ENCODE measurements around the gene SFMBT1. TPM values are rescaled to one million over a fixed set of nuclear protein-coding genes. Genes with fewer than 3 reads are reported as not detected.

The SFMBT1 gene
- total RNA-seq, 1 experiment from 2014 or later, result 14.3 TPM

DNA sequence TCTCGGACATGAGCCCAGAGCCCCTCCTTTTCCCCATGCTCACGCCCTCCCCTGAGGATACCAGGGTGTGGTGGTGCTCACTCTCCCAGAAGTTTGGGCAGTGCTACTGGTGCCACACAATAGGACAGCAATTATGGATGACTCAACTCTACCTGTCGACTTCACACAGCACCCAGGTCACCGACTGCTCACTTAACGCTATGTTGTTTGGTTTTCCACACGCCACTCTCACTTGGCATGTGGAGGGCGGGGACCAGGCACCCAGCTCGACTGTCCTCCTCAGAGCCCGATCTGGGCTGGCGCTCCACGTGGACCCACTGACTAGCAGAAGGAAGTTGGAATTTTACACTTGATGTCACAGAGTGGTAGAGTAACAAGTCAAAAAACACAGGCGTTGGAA is 179.4 kb downstream of the SFMBT1 start:
- POLR2A ChIA-PET (ENCODE audit: unreplicated experiment), result no interaction called here
- CTCF ChIA-PET, result interaction anchor here (0.6 kb wide), 1 partner anchor 452 kb away, joined by 8 read pairs; no protein-coding TSS in a partner anchor
- no TSS peak for BruUV-seq (replicated peaks)

DNA sequence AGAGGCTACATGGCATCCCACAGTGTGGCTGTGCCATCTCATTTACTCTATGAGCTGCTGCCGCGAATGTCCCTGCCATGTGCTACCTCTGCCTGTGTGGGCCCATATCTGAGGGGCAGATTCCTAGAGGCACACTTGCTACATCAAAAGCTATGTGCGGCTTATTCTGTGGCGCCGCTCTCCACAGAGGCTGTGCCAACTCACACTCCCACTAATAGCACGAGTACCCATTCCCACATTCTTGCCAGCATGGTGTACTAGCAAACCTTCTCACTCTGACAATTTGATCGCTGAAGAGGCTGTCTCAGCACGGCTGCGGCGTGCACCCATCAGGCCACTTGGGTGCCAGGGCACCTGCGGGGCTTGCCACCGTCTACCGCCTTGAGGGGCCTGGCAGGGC is 179.9 kb downstream of the SFMBT1 start:
- Histone ChIP-seq H3K4me2 (no peak overlapping the region), H3K79me2 (ENCODE audit: low read depth) (no peaks in the 10 kb centered on the region), H3K4me1 (replicated peaks; ENCODE audit: insufficient read depth) (no peaks in the 10 kb centered on the region), H2AFZ (no peak overlapping the region), H4K20me1 (ENCODE audit: insufficient read depth) (no peaks in the 10 kb centered on the region), H3K27me3 (ENCODE audit: insufficient read depth, low read depth) (no peaks in the 10 kb centered on the region), H3K36me3 (ENCODE audit: low read depth) (no peaks in the 10 kb centered on the region), H3K4me3 (no peak overlapping the region), H3K27ac (no peak overlapping the region), H3F3A (ENCODE audit: insufficient read depth, low read depth) (no peaks in the 10 kb centered on the region), H3K9me3 (ENCODE audit: insufficient read depth, low read depth) (no peaks in the 10 kb centered on the region), H3K9me2 (ENCODE audit: insufficient read depth) (no peaks in the 10 kb centered on the region)
- CTCF ChIA-PET, result interaction anchor here (0.6 kb wide), 1 partner anchor 452 kb away, joined by 8 read pairs; no protein-coding TSS in a partner anchor
- intact Hi-C loops (cut with micrococcal nuclease; ENCODE audit: unreplicated experiment), result no loop called here
- TF ChIP-seq, protein P1, sequence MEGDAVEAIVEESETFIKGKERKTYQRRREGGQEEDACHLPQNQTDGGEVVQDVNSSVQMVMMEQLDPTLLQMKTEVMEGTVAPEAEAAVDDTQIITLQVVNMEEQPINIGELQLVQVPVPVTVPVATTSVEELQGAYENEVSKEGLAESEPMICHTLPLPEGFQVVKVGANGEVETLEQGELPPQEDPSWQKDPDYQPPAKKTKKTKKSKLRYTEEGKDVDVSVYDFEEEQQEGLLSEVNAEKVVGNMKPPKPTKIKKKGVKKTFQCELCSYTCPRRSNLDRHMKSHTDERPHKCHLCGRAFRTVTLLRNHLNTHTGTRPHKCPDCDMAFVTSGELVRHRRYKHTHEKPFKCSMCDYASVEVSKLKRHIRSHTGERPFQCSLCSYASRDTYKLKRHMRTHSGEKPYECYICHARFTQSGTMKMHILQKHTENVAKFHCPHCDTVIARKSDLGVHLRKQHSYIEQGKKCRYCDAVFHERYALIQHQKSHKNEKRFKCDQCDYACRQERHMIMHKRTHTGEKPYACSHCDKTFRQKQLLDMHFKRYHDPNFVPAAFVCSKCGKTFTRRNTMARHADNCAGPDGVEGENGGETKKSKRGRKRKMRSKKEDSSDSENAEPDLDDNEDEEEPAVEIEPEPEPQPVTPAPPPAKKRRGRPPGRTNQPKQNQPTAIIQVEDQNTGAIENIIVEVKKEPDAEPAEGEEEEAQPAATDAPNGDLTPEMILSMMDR (conservative IDR thresholded peaks at IDR 0.05), result no peak
- TF ChIP-seq EZH2 (IDR thresholded peaks at IDR 0.05; ENCODE audit: low read depth), result no peak
- no peak for DNase-seq
- POLR2A ChIA-PET (ENCODE audit: unreplicated experiment), result no interaction called here
- BruUV-seq (replicated peaks), result no TSS peak

More for the DNA sequence above, 179.4 kb downstream of the SFMBT1 start:
- Histone ChIP-seq H3F3A (ENCODE audit: insufficient read depth, low read depth) (no peaks in the 10 kb centered on the region), H3K4me3 (no peak overlapping the region), H3K79me2 (ENCODE audit: low read depth) (no peaks in the 10 kb centered on the region), H2AFZ (no peak overlapping the region), H3K27ac (no peak overlapping the region), H4K20me1 (ENCODE audit: insufficient read depth) (no peaks in the 10 kb centered on the region), H3K4me1 (replicated peaks; ENCODE audit: insufficient read depth) (no peaks in the 10 kb centered on the region), H3K27me3 (ENCODE audit: insufficient read depth, low read depth) (no peaks in the 10 kb centered on the region), H3K36me3 (ENCODE audit: low read depth) (no peaks in the 10 kb centered on the region), H3K4me2 (no peak overlapping the region), H3K9me3 (ENCODE audit: insufficient read depth, low read depth) (no peaks in the 10 kb centered on the region), H3K9me2 (ENCODE audit: insufficient read depth) (no peaks in the 10 kb centered on the region)
- no peak for DNase-seq
- intact Hi-C loops (cut with micrococcal nuclease; ENCODE audit: unreplicated experiment), result no loop called here
- TF ChIP-seq EZH2 (IDR thresholded peaks at IDR 0.05; ENCODE audit: low read depth), result no peak
- TF ChIP-seq, protein P1 (conservative IDR thresholded peaks at IDR 0.05), result no peak

DNA sequence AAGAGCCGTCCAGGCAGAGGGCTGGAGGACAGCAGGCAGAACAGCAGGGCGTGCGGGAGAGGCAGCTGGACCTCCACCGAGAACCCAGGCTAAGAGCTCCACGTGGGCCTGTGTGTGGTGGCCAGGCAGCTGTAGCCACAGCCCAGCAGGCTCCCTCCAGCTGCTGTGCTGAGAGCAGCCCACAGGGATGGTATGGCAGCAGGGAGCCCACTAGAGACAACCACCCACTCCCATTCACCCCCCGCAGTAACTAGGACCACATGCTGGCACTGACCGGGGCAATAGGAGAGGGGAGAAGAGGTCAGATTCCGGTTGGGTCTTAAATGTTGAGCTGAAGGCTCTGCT is 185.5 kb downstream of the SFMBT1 start:
- H3K79me2 ChIP-seq (ENCODE audit: low read depth), result no peaks in the 10 kb centered on the region
- no peaks in the 10 kb centered on the region for H4K20me1 ChIP-seq (ENCODE audit: insufficient read depth)
- intact Hi-C loops (cut with micrococcal nuclease; ENCODE audit: unreplicated experiment), result no loop called here
- no peak overlapping the region for H2AFZ ChIP-seq
- H3K4me3 ChIP-seq, result no peak overlapping the region
- TF ChIP-seq EZH2 (IDR thresholded peaks at IDR 0.05; ENCODE audit: low read depth), result no peak
- TF ChIP-seq, protein P1 (conservative IDR thresholded peaks at IDR 0.05), result no peak
- ChIA-PET POLR2A (ENCODE audit: unreplicated experiment) (no interaction called here), CTCF (no interaction called here)
- no peak overlapping the region for H3K4me2 ChIP-seq
- no peaks in the 10 kb centered on the region for H3F3A ChIP-seq (ENCODE audit: insufficient read depth, low read depth)
- no TSS peak for BruUV-seq (replicated peaks)
- no peaks in the 10 kb centered on the region for H3K4me1 ChIP-seq (replicated peaks; ENCODE audit: insufficient read depth)
- DNase-seq, result no peak
- H3K9me3 ChIP-seq (ENCODE audit: insufficient read depth, low read depth), result no peaks in the 10 kb centered on the region
- H3K27me3 ChIP-seq (ENCODE audit: insufficient read depth, low read depth), result no peaks in the 10 kb centered on the region
- no peaks in the 10 kb centered on the region for H3K9me2 ChIP-seq (ENCODE audit: insufficient read depth)
- no peak overlapping the region for H3K27ac ChIP-seq
- no peaks in the 10 kb centered on the region for H3K36me3 ChIP-seq (ENCODE audit: low read depth)

Data from PC-9 (cell line).